NB4 (cell line): ENCODE results near the gene MRGPRG.

ENCODE experiments used
- DNase-seq: peaks from one replicate; pipeline ENCODE4 v3.0.0; 2010; ENCODE audit warnings: low read depth
- H3K4me3 ChIP-seq: one replicate; pipeline ENCODE4 v1.5.1; 2011; ENCODE audit warnings: mild to moderate bottlenecking, low read depth, low read length, moderate library complexity
- CTCF ChIP-seq: IDR thresholded peaks from one replicate; pipeline ENCODE4 v1.5.1; 2012; ENCODE audit warnings: low read depth, low read length
- MYC ChIP-seq: IDR thresholded peaks from 2 replicates; pipeline ENCODE4 v1.6.1; 2011; ENCODE audit warnings: low read depth, low read length
- POLR2A ChIP-seq: IDR thresholded peaks from 2 replicates; pipeline ENCODE4 v1.6.1; 2011; ENCODE audit warnings: mild to moderate bottlenecking; ENCODE audit not compliant: insufficient read length; ENCODE audit errors: extremely low read depth
- TF ChIP-seq, protein P1 (sequence below): IDR thresholded peaks from 2 replicates; pipeline ENCODE4 v1.6.1; 2011; ENCODE audit warnings: low read depth, low read length

MRGPRG gene

DNA sequence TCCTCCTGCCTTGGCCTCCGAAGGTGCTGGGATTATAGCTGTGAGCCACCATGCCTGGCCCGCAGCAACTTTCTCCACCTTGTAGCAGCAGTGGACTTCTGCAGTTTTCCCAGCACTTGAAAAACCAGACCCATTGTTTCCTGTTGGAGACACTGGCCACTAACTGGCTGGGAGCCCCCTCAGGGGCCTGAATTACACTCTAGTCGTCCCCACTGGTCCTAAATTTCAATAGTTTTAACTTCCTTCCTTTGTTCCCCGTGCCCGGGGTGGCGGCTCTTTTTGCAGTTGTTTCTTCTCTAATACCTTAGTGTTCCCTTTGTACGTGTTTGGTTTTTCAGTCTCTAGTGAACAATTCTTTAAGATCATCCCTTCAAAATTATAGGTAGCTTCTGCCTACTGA is 16.2 kb upstream of the MRGPRG start:
- no peak overlapping the region for H3K4me3 ChIP-seq
- TF ChIP-seq MYC, result no peak
- TF ChIP-seq, protein P1, sequence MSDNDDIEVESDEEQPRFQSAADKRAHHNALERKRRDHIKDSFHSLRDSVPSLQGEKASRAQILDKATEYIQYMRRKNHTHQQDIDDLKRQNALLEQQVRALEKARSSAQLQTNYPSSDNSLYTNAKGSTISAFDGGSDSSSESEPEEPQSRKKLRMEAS, result no peak
- TF ChIP-seq POLR2A, result no peak
- no peak for TF ChIP-seq CTCF
- DNase-seq, result no peak

GRCh38 chr11:3232956-3233355 is 14.3 kb upstream of the MRGPRG start:
- H3K4me3 ChIP-seq, result no peak overlapping the region
- no peak for TF ChIP-seq CTCF
- TF ChIP-seq, protein P1, result no peak
- no peak for TF ChIP-seq POLR2A
- TF ChIP-seq MYC, result no peak
- no peak for DNase-seq

DNA sequence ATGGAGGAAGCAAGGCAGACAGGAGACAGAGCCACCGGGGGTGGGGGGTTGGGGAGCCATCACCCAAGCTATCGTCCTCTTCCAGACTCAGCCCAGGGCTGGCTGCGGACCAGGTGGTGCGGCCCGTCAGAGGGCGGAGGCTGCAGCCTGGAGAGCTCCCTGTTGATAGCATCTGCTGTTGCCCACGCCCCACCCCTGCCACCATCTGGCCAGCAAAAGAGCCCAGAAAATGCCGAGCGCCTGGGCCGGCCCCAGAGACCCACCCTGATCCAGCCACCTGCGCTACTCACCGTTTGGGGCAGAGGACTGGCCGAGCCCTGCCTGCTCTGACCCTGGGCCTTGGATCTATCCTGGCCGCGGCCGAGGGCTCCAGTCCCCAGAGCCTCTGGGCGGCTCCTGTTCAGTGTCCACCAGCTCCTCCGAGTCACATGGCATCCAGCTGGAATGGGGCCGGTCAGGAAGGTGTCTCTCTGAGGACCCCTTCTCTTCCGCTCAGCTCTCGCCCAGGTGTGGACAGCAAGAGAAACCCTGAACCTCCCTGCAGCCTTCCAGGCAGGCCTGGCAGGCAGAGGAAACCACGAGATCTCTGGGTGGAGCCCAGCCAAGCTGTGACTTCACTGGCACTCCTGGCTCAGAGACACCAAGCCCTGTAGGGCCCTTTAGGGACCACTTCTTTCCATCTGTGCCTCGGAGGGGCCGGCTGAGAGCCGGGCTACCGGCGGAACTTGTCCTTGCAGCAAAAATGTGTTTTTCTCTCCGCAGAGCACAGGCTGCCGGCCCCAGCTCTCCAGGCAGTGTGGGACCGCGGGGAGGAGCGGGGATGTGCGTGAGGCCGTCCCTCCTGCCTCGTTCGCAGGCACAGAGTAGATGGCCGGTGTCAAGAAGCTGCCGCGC is 13.5 kb upstream of the MRGPRG start, which contains the start of gene MRGPRE:
Gene MRGPRE (minus strand): TSS at position 567 of the 894 bp plus-strand sequence. CDS start 3,618 bp downstream, outside the sequence.
- no peak within 1 kb of the TSS for H3K4me3 ChIP-seq
- TF ChIP-seq MYC (no peak), POLR2A (no peak), CTCF (no peak)
- TF ChIP-seq, protein P1, result no peak
- no peak for DNase-seq

DNA sequence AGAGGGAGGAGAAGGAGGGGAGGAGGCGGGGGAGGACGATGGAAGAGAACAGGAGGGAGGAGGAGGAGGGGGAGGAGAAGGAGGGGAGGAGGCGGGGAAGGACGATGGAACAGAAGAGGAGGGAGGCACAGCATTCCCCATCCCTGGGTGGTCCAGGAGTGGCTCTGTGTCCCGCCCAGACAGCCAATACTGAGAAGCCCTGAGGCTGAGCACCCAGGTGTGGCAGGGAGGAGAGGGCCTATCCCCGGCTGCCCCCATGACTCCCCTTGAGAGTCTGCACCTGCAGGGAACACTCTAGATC is 12.9 kb upstream of the MRGPRG start:
- no peak for DNase-seq
- H3K4me3 ChIP-seq, result no peak overlapping the region
- TF ChIP-seq MYC (no peak), CTCF (no peak), POLR2A (no peak)
- TF ChIP-seq, protein P1, result no peak

GRCh38 chr11:3230636-3231549 is 12.3 kb upstream of the MRGPRG start:
- no peak overlapping the region for H3K4me3 ChIP-seq
- DNase-seq, result no peak
- no peak for TF ChIP-seq POLR2A
- TF ChIP-seq, protein P1, result no peak
- TF ChIP-seq CTCF, result no peak
- TF ChIP-seq MYC, result no peak
